OCI-LY3 (cell line): ENCODE measurements around the gene SEBOX.

Source experiments
- H2AFZ ChIP-seq: fragments of 200-600, 300-600 bp; shearing (Covaris generic); 2 replicates; pipeline ENCODE4 v1.6.0; 2014; ENCODE audit warnings: antibody characterized with exemption, low read depth, low read length
- H3K27ac ChIP-seq: fragments of 200-600, 300-600 bp; sonication (generic); 2 replicates; pipeline ENCODE4 v1.5.1; 2014; ENCODE audit warnings: mild to moderate bottlenecking, low read length, moderate library complexity, mixed read lengths
- H3K27me3 ChIP-seq: fragments of 200-600, 300-600 bp; sonication (generic); 2 replicates; pipeline ENCODE4 v1.6.1; 2014; ENCODE audit warnings: low read depth, low read length, mixed read lengths
- H3K36me3 ChIP-seq: fragments of 200-600, 300-600 bp; sonication (generic); replicated peaks from 2 replicates; pipeline ENCODE3; 2014; ENCODE audit warnings: low read depth, low read length, mixed read lengths
- H3K4me1 ChIP-seq: fragments of 300-600, 200-600 bp; sonication (generic); 2 replicates; pipeline ENCODE4 v1.6.1; 2014; ENCODE audit warnings: low read length, mixed read lengths
- H3K4me2 ChIP-seq: fragments of 200-600, 300-600 bp; sonication (generic); 2 replicates; pipeline ENCODE4 v1.6.1; 2014; ENCODE audit warnings: low read length, mixed read lengths
- H3K4me3 ChIP-seq: fragments of 300-600, 200-600 bp; sonication (generic); 2 replicates; pipeline ENCODE4 v1.5.1; 2014; ENCODE audit warnings: antibody characterized with exemption, mild to moderate bottlenecking, low read length, moderate library complexity
- H3K79me2 ChIP-seq: fragments of 300-600, 200-600 bp; shearing (Covaris generic); 2 replicates; pipeline ENCODE4 v1.6.1; 2014; ENCODE audit warnings: mild to moderate bottlenecking, low read length, mixed read lengths
- H3K9ac ChIP-seq: fragments of 300-600, 200-600 bp; shearing (Covaris generic); 2 replicates; pipeline ENCODE4 v1.6.0; 2014; ENCODE audit warnings: mild to moderate bottlenecking, low read length, moderate library complexity
- H3K9me3 ChIP-seq: fragments of 200-600, 300-600 bp; shearing (Covaris generic); 2 replicates; pipeline ENCODE4 v1.6.1; 2014; ENCODE audit warnings: low read length, mixed read lengths; ENCODE audit not compliant: insufficient read depth
- H4K20me1 ChIP-seq: fragments of 200-600, 300-600 bp; sonication (generic); 2 replicates; pipeline ENCODE4 v1.6.1; 2016; ENCODE audit warnings: low read length, mixed read lengths; ENCODE audit not compliant: insufficient read depth
- CTCF ChIP-seq: fragments of 200-600, 300-600 bp; sonication (generic); IDR thresholded peaks from 2 replicates; pipeline ENCODE4 v1.5.1; 2014; ENCODE audit warnings: antibody characterized with exemption, low read length, low read depth
- EZH2phosphoT487 ChIP-seq: fragments of 200-600 bp; shearing (Covaris generic); IDR thresholded peaks from 2 replicates; pipeline ENCODE4 v1.6.1; 2018; ENCODE audit warnings: antibody characterized with exemption, mixed run types, low read depth

Gene SEBOX

GRCh38 chr17:28324267-28324745, 40.7 kb downstream of the SEBOX start:
- peak overlapping the region; percentile 94 for H3K27ac ChIP-seq
- H3K4me2 ChIP-seq: peak overlapping the region; percentile 49
- H3K4me3 ChIP-seq: peak overlapping the region; percentile 13
- no peak overlapping the region for H2AFZ ChIP-seq
- peaks cover 53% of the 10 kb centered on the region for H4K20me1 ChIP-seq
- H3K9ac ChIP-seq: no peak overlapping the region
- peaks cover 70% of the 10 kb centered on the region for H3K36me3 ChIP-seq
- TF ChIP-seq EZH2phosphoT487 (no peak), CTCF (no peak)
- peaks cover 82% of the 10 kb centered on the region for H3K4me1 ChIP-seq
- H3K27me3 ChIP-seq: no peaks in the 10 kb centered on the region
- H3K79me2 ChIP-seq: peaks cover 96% of the 10 kb centered on the region
- H3K9me3 ChIP-seq: no peaks in the 10 kb centered on the region

GRCh38 chr17:28320215-28321061, 44.6 kb downstream of the SEBOX start:
- H3K27me3 ChIP-seq: no peaks in the 10 kb centered on the region
- H3K79me2 ChIP-seq: peaks cover 86% of the 10 kb centered on the region
- peaks cover 58% of the 10 kb centered on the region for H3K4me1 ChIP-seq
- H3K36me3 ChIP-seq: peaks cover 34% of the 10 kb centered on the region
- no peak for TF ChIP-seq CTCF
- TF ChIP-seq EZH2phosphoT487: no peak
- peak overlapping the region; percentile 97 for H3K4me2 ChIP-seq
- no peaks in the 10 kb centered on the region for H3K9me3 ChIP-seq
- peak overlapping the region; percentile 84 for H3K4me3 ChIP-seq
- H3K9ac ChIP-seq: peak overlapping the region; percentile 90
- H3K27ac ChIP-seq: peak overlapping the region; percentile 73
- H2AFZ ChIP-seq: no peak overlapping the region
- H4K20me1 ChIP-seq: peaks cover 37% of the 10 kb centered on the region

GRCh38 chr17:28319598-28319935, 45.4 kb downstream of the SEBOX start:
- Histone ChIP-seq H3K27ac (peak overlapping the region; percentile 73), H2AFZ (no peak overlapping the region), H3K9me3 (no peaks in the 10 kb centered on the region), H3K4me1 (peaks cover 49% of the 10 kb centered on the region), H3K27me3 (no peaks in the 10 kb centered on the region), H4K20me1 (peaks cover 28% of the 10 kb centered on the region), H3K4me3 (peak overlapping the region; percentile 84), H3K36me3 (peaks cover 27% of the 10 kb centered on the region), H3K4me2 (peak overlapping the region; percentile 97), H3K79me2 (peaks cover 77% of the 10 kb centered on the region), H3K9ac (peak overlapping the region; percentile 90)
- TF ChIP-seq EZH2phosphoT487 (no peak), CTCF (no peak)

- Histone ChIP-seq H2AFZ (peak within 1 kb of the TSS; percentile 61; the same call in 1 of the 2 replicates), H3K36me3 (peaks cover 23% of the 10 kb centered on the region), H3K27me3 (no peaks in the 10 kb centered on the region), H4K20me1 (peaks cover 22% of the 10 kb centered on the region), H3K4me3 (peak within 1 kb of the TSS; percentile 84), H3K9ac (peak within 1 kb of the TSS; percentile 97), H3K27ac (peak within 1 kb of the TSS; percentile 73), H3K9me3 (no peaks in the 10 kb centered on the region), H3K79me2 (peaks cover 71% of the 10 kb centered on the region), H3K4me2 (peak within 1 kb of the TSS; percentile 97), H3K4me1 (peaks cover 44% of the 10 kb centered on the region)
- TF ChIP-seq EZH2phosphoT487 (no peak), CTCF (no peak)
These were observed 46.0 kb downstream of the SEBOX start, which contains the start of gene TMEM97 for GRCh38 chr17:28318759-28319597. Gene TMEM97 (plus strand): TSS chr17:28319200. CDS start chr17:28319240, 40 bp downstream.
